ENCODE data around the gene MSANTD7.
"Not testable (repeated sequence)": the region's sequence is repeated elsewhere in the genome, so short reads cannot be mapped to it uniquely, and the experiment has no call there.

The MSANTD7 gene

GRCh38 chr10:14837003-14837756, 926 bp upstream of the MSANTD7 start:
- DNase-seq (ENCODE audit: low spot score): peak; percentile 53

GRCh38 chr10:14838582-14839304, 637 bp downstream of the MSANTD7 start:
- DNase-seq (ENCODE audit: low spot score): peak; percentile 42

DNA sequence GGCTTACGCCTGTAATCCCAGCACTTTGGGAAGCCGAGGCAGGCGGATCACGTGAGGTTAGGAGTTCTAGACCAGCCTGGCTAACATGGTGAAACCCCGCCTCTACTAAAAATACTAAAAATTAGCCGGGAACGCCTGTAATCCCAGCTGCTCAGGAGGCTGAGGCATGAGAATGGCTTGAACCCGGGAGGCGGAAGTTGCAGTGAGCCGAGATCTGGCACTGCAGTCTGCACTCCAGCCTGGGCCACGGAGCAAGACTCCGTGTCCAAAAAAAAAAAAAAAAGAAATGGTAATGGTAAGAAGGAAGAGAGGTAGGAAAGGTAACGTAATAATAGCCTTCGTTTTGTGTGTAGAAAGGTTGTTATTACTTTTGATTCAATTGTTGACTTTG, 1.2 kb downstream of the MSANTD7 start:
- DNase-seq (ENCODE audit: low spot score): peak; percentile 56

DNA sequence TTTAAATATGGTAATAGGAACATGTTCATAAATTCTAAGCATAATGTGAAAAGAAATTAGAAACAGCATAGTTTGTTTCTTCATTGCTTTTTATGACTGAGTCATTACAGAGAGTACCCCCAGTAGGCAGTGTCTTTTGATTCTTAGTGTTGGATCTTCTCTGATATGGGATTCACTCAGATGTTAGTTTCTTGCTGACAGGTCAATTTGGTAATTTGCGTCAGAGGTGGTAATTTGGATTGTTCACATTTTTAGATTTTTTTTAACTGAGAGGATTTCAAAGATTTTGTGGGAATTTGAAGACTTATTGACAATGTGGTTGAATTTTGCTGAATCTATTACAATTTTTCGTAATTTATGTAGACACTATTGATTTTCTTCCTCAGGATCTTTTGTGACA, 2.1 kb downstream of the MSANTD7 start:
- no peak for DNase-seq (ENCODE audit: low spot score)

DNA sequence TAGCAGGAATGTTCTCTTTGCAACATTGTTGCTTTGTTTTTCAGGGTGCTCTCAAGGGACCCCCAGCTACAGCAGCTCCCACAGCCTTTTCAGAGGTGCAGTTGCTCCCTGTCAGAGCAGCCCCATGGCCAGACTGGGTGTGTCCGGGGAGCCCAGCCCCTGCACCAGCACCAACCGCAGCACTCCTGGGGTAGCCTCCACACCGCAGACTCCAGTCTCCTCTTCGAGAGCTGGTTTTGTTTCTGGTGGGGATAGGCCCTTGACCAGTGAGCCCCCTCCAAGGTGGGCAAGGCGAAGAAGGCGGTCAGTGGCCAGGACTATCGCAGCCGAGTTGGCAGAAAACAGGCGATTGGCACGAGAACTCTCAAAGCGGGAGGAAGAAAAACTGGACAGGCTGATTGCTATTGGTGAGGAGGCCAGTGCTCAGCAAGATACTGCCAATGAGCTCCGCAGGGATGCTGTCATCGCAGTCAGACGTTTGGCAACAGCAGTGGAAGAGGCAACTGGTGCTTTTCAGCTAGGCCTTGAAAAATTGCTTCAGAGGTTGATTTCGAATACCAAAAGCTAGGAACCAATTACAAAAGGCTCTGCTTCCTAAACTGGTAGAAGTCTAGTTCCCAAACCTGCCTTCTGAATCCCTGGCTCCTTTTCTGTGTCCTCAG, 5.4 kb downstream of the MSANTD7 start:
- DNase-seq (ENCODE audit: low spot score): no peak

DNA sequence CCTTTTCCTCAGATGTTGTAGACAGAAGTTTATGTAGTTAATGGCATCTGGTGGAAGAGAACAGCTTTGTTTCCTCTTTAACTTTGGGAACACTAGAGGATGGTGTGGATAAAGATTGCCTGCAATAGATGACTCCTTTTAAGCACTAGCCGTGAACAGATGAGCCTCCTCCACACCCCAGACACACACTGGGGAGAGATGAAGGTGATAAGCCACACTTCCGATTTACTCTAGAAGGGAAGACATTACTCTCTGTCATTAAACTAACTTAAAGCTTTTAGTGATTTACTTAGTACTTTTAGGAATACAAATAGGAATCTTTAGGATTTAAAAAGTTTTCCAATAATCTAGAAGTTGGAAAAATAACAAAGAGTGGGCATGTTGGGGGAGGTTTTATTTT, 6.8 kb downstream of the MSANTD7 start:
- DNase-seq (ENCODE audit: low spot score): no peak

DNA sequence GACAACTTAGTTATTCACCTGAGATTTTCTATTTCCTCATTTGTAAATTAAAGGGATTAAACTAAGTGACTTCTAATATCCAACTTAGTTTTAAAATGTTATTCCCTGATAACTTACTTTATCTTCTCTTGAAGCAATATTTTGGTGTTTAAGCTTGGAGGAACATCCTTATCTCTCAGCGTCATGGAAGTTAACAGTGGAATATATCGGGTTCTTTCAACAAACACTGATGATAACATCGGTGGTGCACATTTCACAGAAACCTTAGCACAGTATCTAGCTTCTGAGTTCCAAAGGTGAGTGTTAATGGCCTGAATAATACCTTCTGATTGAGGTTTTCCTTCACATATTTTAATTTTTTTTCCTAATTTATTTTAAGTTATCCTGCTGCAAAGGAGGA, 14.1 kb downstream of the MSANTD7 start:
- no peak for DNase-seq (ENCODE audit: low spot score)

DNA sequence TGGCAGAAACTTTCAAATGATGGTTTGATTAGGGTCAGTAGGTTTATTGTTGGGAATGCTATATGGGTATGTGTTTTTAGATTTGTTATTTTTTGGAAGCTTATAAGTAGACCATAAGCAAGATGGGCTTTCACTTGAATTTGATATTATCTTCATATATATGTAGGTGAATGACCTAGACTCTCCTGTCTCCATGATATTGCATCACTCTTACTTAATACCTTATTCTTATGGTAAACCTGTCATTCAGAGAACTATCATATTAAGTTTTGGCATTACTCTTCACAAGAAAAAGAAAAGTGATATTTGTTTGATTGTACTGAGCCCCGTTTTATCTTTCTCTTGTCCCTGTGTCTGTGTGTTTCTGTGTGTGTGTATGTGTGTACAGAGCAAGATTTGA, 17.3 kb downstream of the MSANTD7 start:
- DNase-seq (ENCODE audit: low spot score): no peak

DNA sequence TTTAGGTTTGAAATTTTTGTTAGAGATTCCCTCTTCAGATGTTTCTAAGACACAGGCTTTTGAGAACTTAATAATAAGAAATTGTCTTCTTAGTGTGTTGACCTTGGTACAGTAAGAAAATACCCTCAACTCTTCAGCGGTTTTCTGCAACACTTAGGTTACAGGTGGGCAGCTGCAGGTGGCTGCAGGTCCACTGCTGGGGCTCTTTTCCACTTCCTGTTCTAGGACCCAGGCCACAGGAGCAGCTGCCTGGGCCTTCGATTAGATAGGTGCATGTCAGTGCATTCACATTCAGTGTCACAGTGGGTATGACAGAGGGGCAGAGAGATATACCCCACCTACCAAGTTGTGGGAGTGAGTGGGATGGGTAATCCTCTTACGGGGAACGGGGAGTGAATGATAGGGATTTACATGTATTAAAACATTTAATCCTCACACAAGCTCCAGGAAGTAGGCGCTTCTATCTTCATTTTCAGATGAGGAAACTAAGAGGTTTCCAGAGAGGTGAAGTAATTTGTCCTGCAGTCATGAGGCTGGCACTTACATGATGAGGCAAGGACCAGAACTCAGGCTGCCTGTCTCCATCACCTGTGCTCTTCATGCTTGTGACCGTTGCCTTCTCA, 20.3 kb downstream of the MSANTD7 start:
- DNase-seq (ENCODE audit: low spot score): no peak

GRCh38 chr10:14859043-14859442, 20.9 kb downstream of the MSANTD7 start:
- DNase-seq (ENCODE audit: low spot score): no peak

GRCh38 chr10:14859775-14860174, 21.7 kb downstream of the MSANTD7 start:
- DNase-seq (ENCODE audit: low spot score): no peak

- DNase-seq (ENCODE audit: low spot score): no peak
These were observed 22.7 kb downstream of the MSANTD7 start for GRCh38 chr10:14860791-14861190.

GRCh38 chr10:14864466-14864865, 26.4 kb downstream of the MSANTD7 start:
- not testable (repeated sequence) for DNase-seq (ENCODE audit: low spot score)

DNA sequence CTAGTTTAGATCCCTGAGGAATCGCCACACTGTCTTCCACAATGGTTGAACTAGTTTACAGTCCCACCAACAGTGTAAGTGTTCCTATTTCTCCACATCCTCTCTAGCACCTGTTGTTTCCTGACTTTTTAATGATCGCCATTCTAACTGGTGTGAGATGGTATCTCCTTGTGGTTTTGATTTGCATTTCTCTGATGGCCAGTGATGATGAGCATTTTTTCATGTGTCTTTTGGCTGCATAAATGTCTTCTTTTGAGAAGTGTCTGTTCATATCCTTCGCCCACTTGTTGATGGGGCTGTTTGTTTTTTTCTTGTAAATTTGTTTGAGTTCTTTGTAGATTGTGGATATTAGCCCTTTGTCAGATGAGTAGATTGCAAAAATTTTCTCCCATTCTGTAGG, 26.8 kb downstream of the MSANTD7 start:
- DNase-seq (ENCODE audit: low spot score): not testable (repeated sequence)

GRCh38 chr10:14873090-14873760, 35.1 kb downstream of the MSANTD7 start:
- peak; percentile 55 for DNase-seq (ENCODE audit: low spot score)

GRCh38 chr10:14875941-14876340, 37.8 kb downstream of the MSANTD7 start:
- DNase-seq (ENCODE audit: low spot score): no peak

- DNase-seq (ENCODE audit: low spot score): no peak
These were observed 38.7 kb downstream of the MSANTD7 start for GRCh38 chr10:14876764-14877163.

- DNase-seq (ENCODE audit: low spot score): peak; percentile 97
These were observed 40.4 kb downstream of the MSANTD7 start, which contains the start of gene SUV39H2 for GRCh38 chr10:14878266-14879123. TSS of gene SUV39H2 (plus strand) at chr10:14878866. CDS start at chr10:14878889, 23 bp downstream.

DNA sequence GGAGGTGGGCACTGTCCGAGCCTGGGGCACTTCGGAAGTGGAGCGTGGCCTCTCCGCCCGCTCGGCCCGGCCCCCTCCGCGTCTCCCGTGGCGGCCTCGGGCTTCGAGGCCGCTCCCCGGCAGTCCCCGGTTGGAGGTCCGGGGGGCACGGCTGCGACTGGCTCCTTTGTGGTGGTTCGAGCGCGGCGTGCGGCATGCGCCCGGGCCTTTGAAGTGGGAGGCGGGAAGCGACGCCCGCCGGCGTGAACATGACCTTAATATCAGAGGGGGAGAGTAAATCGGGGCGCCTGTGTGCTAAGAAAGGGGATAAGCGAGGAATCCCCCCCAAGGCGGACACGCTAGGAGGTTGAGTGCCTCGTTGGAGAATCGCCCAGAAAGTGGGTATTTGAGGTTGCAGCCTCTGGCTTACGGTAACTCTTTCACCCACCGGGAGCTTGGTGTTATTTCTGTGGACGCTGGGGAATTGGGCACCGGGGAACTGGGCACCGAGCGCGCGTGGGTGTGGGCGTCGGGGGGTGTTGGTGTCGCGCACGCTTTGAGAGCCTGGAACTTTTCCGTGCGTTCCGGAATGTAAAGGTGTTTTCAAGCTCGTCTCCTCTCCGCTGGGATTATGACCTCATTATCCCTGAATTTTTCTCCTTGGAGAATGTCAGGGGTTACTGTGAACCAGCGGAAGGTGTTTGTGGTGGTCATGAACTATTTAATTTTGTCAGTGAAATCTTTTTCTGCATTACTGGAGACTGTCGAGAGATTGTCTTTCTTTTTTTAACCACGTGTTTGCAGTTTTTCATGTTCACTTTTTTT, 41.2 kb downstream of the MSANTD7 start:
- DNase-seq (ENCODE audit: low spot score): peak; percentile 59

DNA sequence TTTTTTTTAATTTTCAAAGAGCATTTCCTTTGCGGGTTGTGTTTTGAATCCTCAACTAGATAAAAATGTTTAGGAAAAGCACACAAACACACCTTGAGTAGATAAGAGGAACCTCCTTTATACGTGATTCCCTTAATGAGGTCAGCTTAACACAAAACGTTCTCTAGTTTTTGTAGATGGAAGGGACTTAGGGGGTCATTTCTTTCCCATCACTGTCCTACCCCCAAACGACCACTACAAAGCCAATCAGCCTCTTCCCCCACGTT, 41.8 kb downstream of the MSANTD7 start:
- DNase-seq (ENCODE audit: low spot score): peak; percentile 38
